GM23338 (cell line): Measurements from ENCODE around the gene FBXO46. TPM values are rescaled to one million over a fixed set of nuclear protein-coding genes. Genes with fewer than 3 reads are reported as not detected.

Experiments
- ATAC-seq: fragments of 200-7000 bp; cut with Tn5 transposase; 3 replicates; pipeline ENCODE4 v1.9.1; 2020
- DNase-seq: peaks from one replicate; pipeline ENCODE4 v3.0.0-alpha.2; 2015; ENCODE audit warnings: low spot score
- H2AFZ ChIP-seq: fragments of 200-600 bp; sonication (generic); 2 replicates; pipeline ENCODE4 v1.8.0; 2016; ENCODE audit warnings: antibody characterized with exemption, mild to moderate bottlenecking, moderate library complexity
- H3F3A ChIP-seq: fragments of 200-600 bp; sonication (generic); replicated peaks from 2 replicates; pipeline ENCODE4 v1.8.0; 2017; ENCODE audit warnings: antibody characterized with exemption, mixed run types, low read depth
- H3K27ac ChIP-seq: fragments of 200-600 bp; sonication (generic); 2 replicates; pipeline ENCODE4 v1.6.1; 2016; ENCODE audit warnings: low read depth
- H3K27me3 ChIP-seq: fragments of 200-600 bp; sonication (generic); 2 replicates; pipeline ENCODE4 v1.8.0; 2016; ENCODE audit warnings: mild to moderate bottlenecking, mixed run types, moderate library complexity; ENCODE audit not compliant: insufficient read depth
- H3K36me3 ChIP-seq: fragments of 200-600 bp; sonication (generic); 2 replicates; pipeline ENCODE4 v1.8.0; 2016; ENCODE audit warnings: mild to moderate bottlenecking; ENCODE audit not compliant: insufficient read depth
- H3K4me1 ChIP-seq: fragments of 200-600 bp; sonication (generic); 2 replicates; pipeline ENCODE4 v1.8.0; 2016; ENCODE audit warnings: mild to moderate bottlenecking, moderate library complexity; ENCODE audit not compliant: insufficient read depth
- H3K4me2 ChIP-seq: fragments of 200-600 bp; sonication (generic); 2 replicates; pipeline ENCODE4 v1.7.1; 2017; ENCODE audit warnings: mixed run types
- H3K4me3 ChIP-seq: fragments of 200-600 bp; sonication (generic); 2 replicates; pipeline ENCODE4 v1.6.1; 2016; ENCODE audit warnings: mixed run types
- H3K79me2 ChIP-seq: fragments of 200-600 bp; sonication (generic); replicated peaks from 2 replicates; pipeline ENCODE4 v1.8.0; 2017; ENCODE audit warnings: mild to moderate bottlenecking; ENCODE audit not compliant: insufficient read depth
- H3K9me2 ChIP-seq: fragments of 200-600 bp; sonication (generic); 2 replicates; pipeline ENCODE4 v1.8.0; 2017; ENCODE audit not compliant: insufficient read depth
- H4K20me1 ChIP-seq: fragments of 200-600 bp; sonication (generic); replicated peaks from 2 replicates; pipeline ENCODE4 v1.8.0; 2017; ENCODE audit warnings: mild to moderate bottlenecking; ENCODE audit not compliant: insufficient read depth
- H3K27ac Mint-ChIP-seq: 2 replicates; pipeline ENCODE4 v1.8.0; 2020; ENCODE audit warnings: inconsistent platforms, mild to moderate bottlenecking, moderate library complexity, mixed read lengths
- H3K27me3 Mint-ChIP-seq: 3 replicates; pipeline ENCODE4 v1.8.0; 2022; ENCODE audit warnings: low read depth, mild to moderate bottlenecking, moderate library complexity, mixed read lengths, inconsistent platforms; ENCODE audit not compliant: insufficient read depth, poor library complexity
- H3K36me3 Mint-ChIP-seq: 3 replicates; pipeline ENCODE4 v1.8.0; 2021; ENCODE audit warnings: low read depth, mild to moderate bottlenecking, inconsistent platforms, moderate library complexity, mixed read lengths
- H3K4me1 Mint-ChIP-seq: 3 replicates; pipeline ENCODE4 v1.8.0; 2020; ENCODE audit warnings: mild to moderate bottlenecking, inconsistent platforms, mixed read lengths
- H3K4me3 Mint-ChIP-seq: 3 replicates; pipeline ENCODE4 v1.8.0; 2021; ENCODE audit warnings: moderate library complexity, mild to moderate bottlenecking, inconsistent platforms, mixed read lengths
- H3K9me3 Mint-ChIP-seq: 3 replicates; pipeline ENCODE4 v1.8.0; 2020; ENCODE audit warnings: moderate library complexity, mild to moderate bottlenecking, inconsistent platforms, mixed read lengths
- CREB1 ChIP-seq: fragments of 250-450 bp; sonication (Bioruptor Pico); IDR thresholded peaks from 2 replicates; pipeline ENCODE4 v1.5.0; 2020; ENCODE audit warnings: low read depth, mild to moderate bottlenecking, moderate library complexity
- CTCF ChIP-seq, 2 experiments: fragments of 200-600 bp in 1 of 2; sonication (generic) in 1 of 2; conservative IDR thresholded peaks; 2 replicates each; pipeline versions ENCODE4 v1.5.1 to v1.6.1; 2016 to 2017; ENCODE audit warnings: antibody characterized with exemption in 2 of 2, low read depth in 2 of 2, mild to moderate bottlenecking in 2 of 2, moderate library complexity in 1 of 2
- EZH2 ChIP-seq: fragments of 200-600 bp; sonication (generic); IDR thresholded peaks from one replicate; pipeline ENCODE4 v1.8.0; 2017; ENCODE audit warnings: antibody characterized with exemption, mild to moderate bottlenecking, low read depth; ENCODE audit not compliant: unreplicated experiment
- EZH2phosphoT487 ChIP-seq: fragments of 200-600 bp; sonication (generic); IDR thresholded peaks from one replicate; pipeline ENCODE4 v1.8.1; 2018; ENCODE audit warnings: antibody characterized with exemption; ENCODE audit not compliant: unreplicated experiment
- JUNB ChIP-seq: IDR thresholded peaks from one replicate; pipeline ENCODE4 v1.6.1; 2016; ENCODE audit warnings: antibody characterized with exemption; ENCODE audit not compliant: unreplicated experiment
- NANOG ChIP-seq: IDR thresholded peaks from 2 replicates; pipeline ENCODE4 v1.6.1; 2016; ENCODE audit warnings: antibody characterized with exemption, borderline replicate concordance
- POLR2AphosphoS5 ChIP-seq: IDR thresholded peaks from 2 replicates; pipeline ENCODE4 v1.6.1; 2016; ENCODE audit warnings: antibody characterized with exemption, low read depth
- STAT1 ChIP-seq: IDR thresholded peaks from one replicate; pipeline ENCODE4 v1.6.1; 2016; ENCODE audit warnings: antibody characterized with exemption; ENCODE audit not compliant: unreplicated experiment
- ZNF114 ChIP-seq: fragments of 250-450 bp; sonication (Bioruptor Pico); IDR thresholded peaks from 2 replicates; pipeline ENCODE4 v1.5.0; 2020; ENCODE audit warnings: mild to moderate bottlenecking, moderate library complexity
- ZNF331 ChIP-seq: fragments of 250-450 bp; sonication (Bioruptor Pico); IDR thresholded peaks from 2 replicates; pipeline ENCODE4 v1.5.0; 2020; ENCODE audit warnings: low read depth, mild to moderate bottlenecking, moderate library complexity
- ZNF462 ChIP-seq: fragments of 250-450 bp; sonication (Bioruptor Pico); IDR thresholded peaks from 2 replicates; pipeline ENCODE4 v1.5.0; 2020; ENCODE audit warnings: mild to moderate bottlenecking, moderate library complexity
- polyA plus RNA-seq: library from polyadenylated mRNA; unstranded; fragments of >200 nt; fragmentation: Nextera tagmentation; extraction: Ambion mirVana; gene quantifications from 2 replicates; pipeline ENCODE4 v1.2.1, GENCODE V29; 2016
- total RNA-seq: library from RNA; depleted of rRNA; stranded (reverse); fragments of >200 nt; shearing (Covaris generic); gene quantifications from 2 replicates; pipeline ENCODE4 v1.2.3, GENCODE V29; 2014
- TF ChIP-seq, protein P1 (sequence below): IDR thresholded peaks from 2 replicates; pipeline ENCODE4 v1.6.1; 2016; ENCODE audit warnings: antibody characterized with exemption

FBXO46 gene
- total and polyA plus RNA-seq, 2 experiments from 2014 or later = 9.4 to 35.8 TPM

DNA sequence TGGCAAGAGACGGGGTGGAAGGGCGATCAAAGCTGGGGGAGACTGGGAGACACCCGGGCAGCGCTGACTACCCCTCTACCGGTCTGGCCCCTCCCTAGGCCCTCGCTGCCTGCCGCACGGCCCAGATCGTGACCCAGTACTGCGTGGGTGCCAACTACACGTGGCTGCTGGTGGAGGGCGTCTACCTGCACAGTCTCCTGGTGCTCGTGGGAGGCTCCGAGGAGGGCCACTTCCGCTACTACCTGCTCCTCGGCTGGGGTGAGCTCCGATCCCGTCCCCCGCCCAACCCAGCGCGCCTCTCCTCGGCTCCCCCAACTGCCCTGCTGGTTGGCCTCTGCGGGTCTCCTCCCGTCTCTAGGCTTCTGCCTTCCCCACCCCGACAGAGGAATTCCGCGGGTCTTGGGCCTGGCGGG is 53.8 kb downstream of the FBXO46 start:
- ATAC-seq (peak; percentile 65), DNase-seq (peak; percentile 87)
- H3K4me3 ChIP-seq = peak overlapping the region; percentile 71
- H3K27me3 ChIP-seq = peaks cover 23% of the 10 kb centered on the region
- peak overlapping the region; percentile 99 for H2AFZ ChIP-seq
- H3K27ac Mint-ChIP-seq = no peak overlapping the region
- H3K27ac ChIP-seq = no peak overlapping the region
- H3K4me1 Mint-ChIP-seq = peaks cover 9% of the 10 kb centered on the region
- H3K36me3 ChIP-seq = no peaks in the 10 kb centered on the region
- H3K9me2 ChIP-seq = no peaks in the 10 kb centered on the region
- peak overlapping the region; percentile 87 for H3K4me3 Mint-ChIP-seq
- H3K36me3 Mint-ChIP-seq = no peaks in the 10 kb centered on the region
- H3K4me2 ChIP-seq = peak overlapping the region; percentile 95
- no peaks in the 10 kb centered on the region; the same call in 2 of the 3 replicates for H3K9me3 Mint-ChIP-seq
- TF ChIP-seq ZNF331 (CRISPR knock-in tag) = no peak
- no peak for TF ChIP-seq EZH2phosphoT487
- TF ChIP-seq STAT1 = no peak
- TF ChIP-seq ZNF114 (CRISPR knock-in tag) = no peak
- TF ChIP-seq POLR2AphosphoS5 = peak; percentile 44
- no peak for TF ChIP-seq CREB1 (CRISPR knock-in tag)
- peaks cover 6% of the 10 kb centered on the region; the same call in 1 of the 2 replicates for H3K4me1 ChIP-seq
- H3K27me3 Mint-ChIP-seq = peaks cover 36% of the 10 kb centered on the region
- no peaks in the 10 kb centered on the region for H3K79me2 ChIP-seq
- peaks cover 20% of the 10 kb centered on the region for H3F3A ChIP-seq
- no peaks in the 10 kb centered on the region; the same call in 1 of the 2 replicates for H4K20me1 ChIP-seq

- Histone ChIP-seq H3K4me2 (no peak overlapping the region), H4K20me1 (no peaks in the 10 kb centered on the region; the same call in 1 of the 2 replicates), H3K27me3 (peaks cover 29% of the 10 kb centered on the region), H3K4me1 (peaks cover 5% of the 10 kb centered on the region; the same call in 1 of the 2 replicates), H3K4me3 (no peak overlapping the region), H2AFZ (no peak overlapping the region), H3F3A (peaks cover 13% of the 10 kb centered on the region), H3K36me3 (no peaks in the 10 kb centered on the region), H3K79me2 (no peaks in the 10 kb centered on the region), H3K9me2 (no peaks in the 10 kb centered on the region), H3K27ac (no peak overlapping the region)
- ATAC-seq (no peak), DNase-seq (no peak)
- H3K4me3 Mint-ChIP-seq = no peak overlapping the region; the same call in 2 of the 3 replicates
- no peak overlapping the region for H3K27ac Mint-ChIP-seq
- H3K36me3 Mint-ChIP-seq = no peaks in the 10 kb centered on the region
- H3K27me3 Mint-ChIP-seq = peaks cover 43% of the 10 kb centered on the region
- peaks cover 13% of the 10 kb centered on the region for H3K4me1 Mint-ChIP-seq
- no peaks in the 10 kb centered on the region; the same call in 2 of the 3 replicates for H3K9me3 Mint-ChIP-seq
- TF ChIP-seq EZH2phosphoT487 = no peak
- TF ChIP-seq JUNB = no peak
- TF ChIP-seq CREB1 (CRISPR knock-in tag) = no peak
- TF ChIP-seq EZH2 = no peak
- no peak for TF ChIP-seq STAT1
- no peak for TF ChIP-seq POLR2AphosphoS5
- TF ChIP-seq ZNF114 (CRISPR knock-in tag) = no peak
- TF ChIP-seq, protein P1, sequence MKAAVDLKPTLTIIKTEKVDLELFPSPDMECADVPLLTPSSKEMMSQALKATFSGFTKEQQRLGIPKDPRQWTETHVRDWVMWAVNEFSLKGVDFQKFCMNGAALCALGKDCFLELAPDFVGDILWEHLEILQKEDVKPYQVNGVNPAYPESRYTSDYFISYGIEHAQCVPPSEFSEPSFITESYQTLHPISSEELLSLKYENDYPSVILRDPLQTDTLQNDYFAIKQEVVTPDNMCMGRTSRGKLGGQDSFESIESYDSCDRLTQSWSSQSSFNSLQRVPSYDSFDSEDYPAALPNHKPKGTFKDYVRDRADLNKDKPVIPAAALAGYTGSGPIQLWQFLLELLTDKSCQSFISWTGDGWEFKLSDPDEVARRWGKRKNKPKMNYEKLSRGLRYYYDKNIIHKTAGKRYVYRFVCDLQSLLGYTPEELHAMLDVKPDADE = no peak
- no peak for TF ChIP-seq NANOG
- no peak for TF ChIP-seq ZNF331 (CRISPR knock-in tag)
- TF ChIP-seq CTCF (conservative IDR thresholded peaks at IDR 0.05; ENCODE audit: low read depth in 2 of 2) = no peak
- no peak for TF ChIP-seq ZNF462
Observed at GRCh38 chr19:45674946-45675345, 55.8 kb downstream of the FBXO46 start.
